Parathyroid adenoma (tissue), 2 donors: ENCODE results near the gene ST6GAL1.
"Not testable (repeated sequence)": the region's sequence is repeated elsewhere in the genome, so short reads cannot be mapped to it uniquely, and the experiment has no call there.

Experiments used
- H2AFZ ChIP-seq: fragments of 300-600 bp; sonication (generic); one replicate; pipeline ENCODE4 v1.7.0; 2017; ENCODE audit warnings: antibody characterized with exemption, mild to moderate bottlenecking
- H3K27ac ChIP-seq: fragments of 300-600 bp; sonication (generic); one replicate; pipeline ENCODE4 v1.7.0; 2017
- H3K27me3 ChIP-seq: fragments of 300-600 bp; sonication (generic); one replicate; pipeline ENCODE4 v1.7.0; 2017; ENCODE audit warnings: low read length; ENCODE audit not compliant: control insufficient read depth, insufficient read depth
- H3K36me3 ChIP-seq: fragments of 300-600 bp; sonication (generic); one replicate; pipeline ENCODE4 v1.7.0; 2017; ENCODE audit warnings: low read length; ENCODE audit not compliant: control insufficient read depth, insufficient read depth
- H3K4me1 ChIP-seq: fragments of 300-600 bp; sonication (generic); one replicate; pipeline ENCODE4 v1.7.0; 2017; ENCODE audit warnings: control low read depth
- H3K4me2 ChIP-seq: fragments of 300-600 bp; sonication (generic); one replicate; pipeline ENCODE4 v1.7.0; 2017; ENCODE audit warnings: low read length
- H3K4me3 ChIP-seq: fragments of 300-600 bp; sonication (generic); one replicate; pipeline ENCODE4 v1.7.0; 2017; ENCODE audit warnings: low read depth, low read length
- H3K79me2 ChIP-seq: fragments of 300-600 bp; sonication (generic); one replicate; pipeline ENCODE4 v1.7.0; 2017; ENCODE audit warnings: control low read depth
- H3K9ac ChIP-seq: fragments of 300-600 bp; sonication (generic); one replicate; pipeline ENCODE4 v1.7.0; 2017; ENCODE audit warnings: mild to moderate bottlenecking
- H3K9me3 ChIP-seq: fragments of 300-600 bp; sonication (generic); one replicate; pipeline ENCODE4 v1.7.0; 2017; ENCODE audit warnings: low read length; ENCODE audit not compliant: control insufficient read depth
- CTCF ChIP-seq: fragments of 300-600 bp; sonication (generic); IDR thresholded peaks from one replicate; pipeline ENCODE4 v1.7.0; 2017; ENCODE audit warnings: antibody characterized with exemption, mild to moderate bottlenecking
- donor health status: primary hyperparathyroidism.

ST6GAL1 gene

DNA sequence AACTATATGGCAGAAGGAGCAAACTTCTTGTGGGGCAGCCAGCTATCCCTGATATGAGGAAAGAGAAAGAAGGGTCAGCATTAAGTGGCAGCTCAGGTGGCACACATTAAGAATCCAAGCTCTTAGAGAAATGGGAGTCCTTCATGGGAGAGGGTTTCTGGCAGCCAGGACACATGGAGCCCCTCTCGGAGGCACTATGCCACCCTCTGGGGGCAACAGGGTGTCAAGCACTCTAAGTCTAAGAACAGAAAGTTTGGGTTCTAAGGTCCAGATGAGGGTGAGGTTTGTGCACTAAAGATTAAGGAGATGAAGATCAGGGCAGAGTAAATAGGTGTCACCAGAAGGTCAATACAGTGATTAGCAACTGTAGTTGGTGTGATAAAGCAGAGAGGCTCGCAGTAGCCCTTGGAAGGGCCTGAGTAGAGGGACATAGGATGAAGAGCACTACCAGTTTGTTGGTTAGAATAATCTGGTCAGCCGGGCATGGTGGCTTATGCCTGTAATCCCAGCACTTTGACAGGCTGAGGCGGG, 89.3 kb downstream of the ST6GAL1 start:
- no peak overlapping the region for H3K27ac ChIP-seq

GRCh38 chr3:187020376-187020775, 90.0 kb downstream of the ST6GAL1 start:
- no peak overlapping the region for H2AFZ ChIP-seq
- H3K27me3 ChIP-seq, result no peaks in the 10 kb centered on the region
- H3K27ac ChIP-seq, result no peak overlapping the region
- H3K4me1 ChIP-seq, result no peaks in the 10 kb centered on the region
- no peaks in the 10 kb centered on the region for H3K79me2 ChIP-seq
- no peak overlapping the region for H3K4me3 ChIP-seq
- no peak overlapping the region for H3K4me2 ChIP-seq
- no peak for TF ChIP-seq CTCF
- no peaks in the 10 kb centered on the region for H3K36me3 ChIP-seq
- no peaks in the 10 kb centered on the region for H3K9me3 ChIP-seq
- no peak overlapping the region for H3K9ac ChIP-seq

More for the DNA sequence above, 89.3 kb downstream of the ST6GAL1 start:
- Histone ChIP-seq H3K4me3 (no peak overlapping the region), H3K27me3 (no peaks in the 10 kb centered on the region), H3K79me2 (no peaks in the 10 kb centered on the region), H3K9me3 (no peaks in the 10 kb centered on the region), H3K36me3 (no peaks in the 10 kb centered on the region), H3K9ac (no peak overlapping the region), H3K4me1 (no peaks in the 10 kb centered on the region), H3K4me2 (no peak overlapping the region), H2AFZ (no peak overlapping the region)
- TF ChIP-seq CTCF, result no peak

DNA sequence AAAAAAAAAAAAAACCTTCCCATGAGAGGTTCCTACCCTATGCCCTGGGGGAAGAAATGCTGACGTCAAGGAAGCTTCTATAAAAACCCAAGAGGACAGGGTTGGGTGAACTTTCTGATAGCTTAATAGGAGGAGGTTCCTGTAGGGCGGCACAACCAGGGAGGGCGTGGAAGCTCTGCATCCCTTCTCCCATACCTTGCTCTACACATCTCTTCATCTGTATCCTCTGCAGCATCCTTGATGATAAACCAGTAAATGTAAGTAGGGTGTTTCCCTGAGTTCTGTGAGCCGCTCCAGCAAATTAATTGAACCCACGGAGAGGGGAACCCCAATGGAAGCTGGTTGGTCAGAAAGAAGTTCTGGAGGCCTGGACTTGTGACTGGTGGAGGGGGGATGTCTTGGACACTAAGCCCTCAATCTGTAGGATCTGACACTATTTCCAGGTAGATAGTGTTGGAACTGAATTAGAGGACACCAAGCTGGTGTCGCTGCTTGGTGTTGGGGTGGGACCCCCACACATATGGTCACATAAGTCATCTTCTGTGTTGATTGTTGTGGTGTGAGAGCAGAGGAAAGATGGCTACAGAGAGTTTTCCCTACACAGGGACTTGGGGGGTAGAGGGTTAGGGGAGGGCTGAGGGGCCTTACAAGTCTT, 91.5 kb downstream of the ST6GAL1 start:
- Histone ChIP-seq H3K9ac (no peak overlapping the region), H3K79me2 (no peaks in the 10 kb centered on the region), H3K36me3 (no peaks in the 10 kb centered on the region), H3K4me2 (no peak overlapping the region), H2AFZ (no peak overlapping the region), H3K9me3 (no peaks in the 10 kb centered on the region), H3K4me1 (peaks cover 7% of the 10 kb centered on the region), H3K4me3 (no peak overlapping the region), H3K27ac (no peak overlapping the region), H3K27me3 (no peaks in the 10 kb centered on the region)
- no peak for TF ChIP-seq CTCF

GRCh38 chr3:187022403-187023029, 92.2 kb downstream of the ST6GAL1 start:
- H3K9ac ChIP-seq, result no peak overlapping the region
- H3K4me3 ChIP-seq, result no peak overlapping the region
- TF ChIP-seq CTCF, result no peak
- H3K79me2 ChIP-seq, result no peaks in the 10 kb centered on the region
- H3K27ac ChIP-seq, result no peak overlapping the region
- no peaks in the 10 kb centered on the region for H3K27me3 ChIP-seq
- no peaks in the 10 kb centered on the region for H3K9me3 ChIP-seq
- H3K4me1 ChIP-seq, result peaks cover 7% of the 10 kb centered on the region
- H3K36me3 ChIP-seq, result no peaks in the 10 kb centered on the region
- no peak overlapping the region for H2AFZ ChIP-seq
- H3K4me2 ChIP-seq, result no peak overlapping the region

GRCh38 chr3:187023340-187023739, 93.0 kb downstream of the ST6GAL1 start:
- not testable (repeated sequence) for H3K4me2 ChIP-seq, H3K27me3 ChIP-seq, H3K4me1 ChIP-seq, H2AFZ ChIP-seq, H3K9me3 ChIP-seq, H3K27ac ChIP-seq, H3K4me3 ChIP-seq, H3K79me2 ChIP-seq, H3K36me3 ChIP-seq, H3K9ac ChIP-seq
